Rectal smooth muscle tissue (tissue), 1 donor: ENCODE results near the gene FAM98C.
A peak's percentile ranks its signal among the peaks of the same experiment; 100 is the strongest.
"Not testable (repeated sequence)": the region's sequence is repeated elsewhere in the genome, so short reads cannot be mapped to it uniquely, and the experiment has no call there.

Experiments used
- H3K27ac ChIP-seq: one replicate; pipeline ENCODE4 v1.7.0; 2013; ENCODE audit warnings: low read depth, low read length, inconsistent platforms
- H3K27me3 ChIP-seq: one replicate; pipeline ENCODE4 v1.7.0; 2013; ENCODE audit warnings: low read length; ENCODE audit not compliant: control insufficient read depth, insufficient read depth
- H3K36me3 ChIP-seq: one replicate; pipeline ENCODE4 v1.7.0; 2013; ENCODE audit warnings: low read length; ENCODE audit not compliant: control insufficient read depth, insufficient read depth
- H3K4me1 ChIP-seq: one replicate; pipeline ENCODE4 v1.7.0; 2013; ENCODE audit warnings: low read length; ENCODE audit not compliant: control insufficient read depth, insufficient read depth
- H3K4me3 ChIP-seq: one replicate; pipeline ENCODE4 v1.7.0; 2013; ENCODE audit warnings: low read length
- H3K9ac ChIP-seq: one replicate; pipeline ENCODE4 v1.7.0; 2013; ENCODE audit warnings: low read length

The FAM98C gene

DNA sequence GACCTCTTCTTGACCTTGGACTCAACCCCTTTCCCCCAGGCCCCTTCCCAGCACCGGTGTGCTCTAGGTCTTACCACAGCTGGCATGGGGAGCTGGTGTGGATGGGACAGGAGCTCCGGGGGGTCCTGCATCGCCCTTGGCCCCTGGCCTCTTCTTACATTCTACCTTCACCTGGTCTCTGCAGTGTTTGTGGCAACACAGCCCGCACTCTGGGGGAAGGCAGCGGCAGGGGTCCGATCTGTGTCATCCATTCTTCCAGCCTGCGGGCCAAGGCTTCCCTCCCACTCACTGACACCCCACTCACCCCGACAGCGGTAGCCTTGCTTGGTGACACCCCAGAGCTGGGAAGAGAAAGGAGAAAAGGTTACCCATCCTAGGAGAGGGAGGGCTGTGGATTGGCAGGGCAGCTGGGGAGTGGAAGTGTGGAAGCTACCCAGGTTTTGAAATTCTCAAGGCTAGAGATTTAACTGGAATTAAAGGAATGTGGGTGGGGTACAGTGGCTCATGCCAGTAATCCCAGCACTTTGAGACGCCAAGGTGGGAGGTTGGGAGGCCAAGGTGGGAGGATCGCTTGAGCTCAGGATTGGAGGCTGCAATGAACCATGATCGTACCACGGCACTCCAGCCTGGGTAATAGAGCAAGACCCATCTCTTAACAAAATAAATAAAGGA is 8.3 kb downstream of the FAM98C start:
- Histone ChIP-seq H3K27ac (no peak overlapping the region), H3K4me1 (no peaks in the 10 kb centered on the region), H3K27me3 (no peaks in the 10 kb centered on the region), H3K9ac (no peak overlapping the region), H3K4me3 (no peak overlapping the region), H3K36me3 (no peaks in the 10 kb centered on the region)

GRCh38 chr19:38411898-38412297 is 9.0 kb downstream of the FAM98C start:
- not testable (repeated sequence) for H3K4me1 ChIP-seq, H3K36me3 ChIP-seq, H3K27ac ChIP-seq, H3K9ac ChIP-seq, H3K4me3 ChIP-seq, H3K27me3 ChIP-seq

DNA sequence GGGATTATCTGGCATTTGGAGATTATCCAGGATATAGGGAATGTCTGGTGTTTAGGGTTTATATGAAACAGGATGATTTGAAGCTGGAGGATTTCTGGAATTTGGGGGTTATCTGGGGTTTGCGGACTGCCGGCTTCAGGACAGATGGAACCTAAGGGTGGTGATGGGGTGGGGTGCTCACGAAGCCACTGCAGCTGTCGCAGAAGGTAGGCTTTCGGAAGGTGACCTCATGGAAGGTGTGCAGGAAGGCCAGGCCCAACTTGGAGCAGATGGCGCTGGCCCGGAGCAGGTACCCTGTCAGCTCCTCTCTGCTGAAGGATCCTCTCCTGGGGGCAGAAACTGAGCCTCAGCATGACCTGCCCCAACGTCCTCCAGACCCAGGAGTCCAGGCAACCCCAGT is 9.6 kb downstream of the FAM98C start:
- no peaks in the 10 kb centered on the region for H3K36me3 ChIP-seq
- H3K27ac ChIP-seq, result no peak overlapping the region
- no peak overlapping the region for H3K4me3 ChIP-seq
- H3K4me1 ChIP-seq, result no peaks in the 10 kb centered on the region
- H3K27me3 ChIP-seq, result no peaks in the 10 kb centered on the region
- no peak overlapping the region for H3K9ac ChIP-seq

- no peaks in the 10 kb centered on the region for H3K36me3 ChIP-seq
- H3K4me3 ChIP-seq, result no peak overlapping the region
- H3K27ac ChIP-seq, result no peak overlapping the region
- no peak overlapping the region for H3K9ac ChIP-seq
- H3K27me3 ChIP-seq, result no peaks in the 10 kb centered on the region
- no peaks in the 10 kb centered on the region for H3K4me1 ChIP-seq
Observed at GRCh38 chr19:38412961-38413360, 10.1 kb downstream of the FAM98C start.

DNA sequence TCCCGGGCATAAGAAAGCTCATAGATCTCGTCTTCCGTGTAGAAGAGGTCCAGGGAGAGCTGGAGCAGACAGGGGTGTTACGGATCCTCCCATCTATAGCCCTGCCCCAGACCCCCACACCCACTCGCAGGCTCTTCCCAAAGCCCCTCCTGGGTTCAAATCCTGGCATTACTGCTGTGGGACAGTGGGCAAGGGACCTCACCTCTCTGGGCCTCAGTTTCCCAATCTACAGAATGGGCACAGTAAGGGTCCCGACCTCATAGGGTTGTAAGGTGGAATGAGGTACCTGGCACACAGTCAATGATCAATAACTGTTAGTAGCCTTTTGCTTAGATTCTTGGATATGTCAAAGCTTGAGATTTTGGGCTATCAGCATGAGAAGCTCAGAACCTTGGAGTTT is 10.5 kb downstream of the FAM98C start:
- Histone ChIP-seq H3K4me3 (no peak overlapping the region), H3K27ac (no peak overlapping the region), H3K27me3 (no peaks in the 10 kb centered on the region), H3K4me1 (no peaks in the 10 kb centered on the region), H3K9ac (no peak overlapping the region), H3K36me3 (no peaks in the 10 kb centered on the region)

DNA sequence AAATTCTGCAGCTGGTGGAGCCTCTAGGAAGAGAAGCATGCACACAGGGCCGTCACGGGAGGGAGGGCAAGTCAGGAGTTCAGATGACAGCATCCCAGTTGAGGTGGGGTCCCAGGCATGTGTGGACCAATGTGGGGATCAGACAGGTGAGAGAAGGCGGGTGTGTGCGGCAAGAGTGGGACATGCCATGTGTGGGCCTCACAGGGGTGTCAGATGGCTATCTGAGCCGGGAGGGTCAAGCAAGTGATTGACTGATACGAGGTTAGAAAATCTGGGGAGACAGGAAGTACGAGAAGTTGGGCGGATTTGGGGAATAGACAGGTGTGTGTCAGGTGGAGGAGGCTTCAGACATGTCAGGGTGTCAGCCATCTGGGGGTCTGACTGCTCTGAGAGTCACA is 14.3 kb downstream of the FAM98C start:
- Histone ChIP-seq H3K27me3 (no peaks in the 10 kb centered on the region), H3K4me3 (peak overlapping the region; percentile 48), H3K4me1 (no peaks in the 10 kb centered on the region), H3K27ac (no peak overlapping the region), H3K36me3 (no peaks in the 10 kb centered on the region), H3K9ac (no peak overlapping the region)

- Histone ChIP-seq H3K9ac (no peak overlapping the region), H3K36me3 (no peaks in the 10 kb centered on the region), H3K4me3 (peak overlapping the region; percentile 48), H3K27ac (no peak overlapping the region), H3K27me3 (no peaks in the 10 kb centered on the region), H3K4me1 (no peaks in the 10 kb centered on the region)
Observed at GRCh38 chr19:38417544-38418506, 14.9 kb downstream of the FAM98C start.

DNA sequence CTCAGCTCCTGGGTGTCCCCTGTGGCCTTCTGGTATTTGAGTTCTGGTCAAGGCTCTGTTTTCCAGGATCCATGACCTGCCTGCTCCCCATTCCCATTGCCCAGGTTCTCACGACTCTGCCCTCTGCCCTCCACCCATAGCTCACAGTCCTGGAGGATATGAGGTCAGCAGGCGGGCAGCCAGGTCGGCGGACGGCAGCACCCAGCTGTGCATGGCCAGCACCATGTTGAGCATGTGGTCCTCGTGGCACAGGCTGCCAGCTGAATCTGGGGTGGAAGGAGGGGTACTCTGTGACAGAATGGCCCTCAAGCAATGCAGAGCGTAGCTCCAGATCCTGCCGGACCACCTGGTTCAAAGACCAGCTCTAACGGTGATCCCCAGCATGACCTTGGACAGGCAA is 18.0 kb downstream of the FAM98C start:
- H3K36me3 ChIP-seq, result no peaks in the 10 kb centered on the region
- no peak overlapping the region for H3K27ac ChIP-seq
- H3K9ac ChIP-seq, result no peak overlapping the region
- no peaks in the 10 kb centered on the region for H3K4me1 ChIP-seq
- no peak overlapping the region for H3K4me3 ChIP-seq
- H3K27me3 ChIP-seq, result no peaks in the 10 kb centered on the region

DNA sequence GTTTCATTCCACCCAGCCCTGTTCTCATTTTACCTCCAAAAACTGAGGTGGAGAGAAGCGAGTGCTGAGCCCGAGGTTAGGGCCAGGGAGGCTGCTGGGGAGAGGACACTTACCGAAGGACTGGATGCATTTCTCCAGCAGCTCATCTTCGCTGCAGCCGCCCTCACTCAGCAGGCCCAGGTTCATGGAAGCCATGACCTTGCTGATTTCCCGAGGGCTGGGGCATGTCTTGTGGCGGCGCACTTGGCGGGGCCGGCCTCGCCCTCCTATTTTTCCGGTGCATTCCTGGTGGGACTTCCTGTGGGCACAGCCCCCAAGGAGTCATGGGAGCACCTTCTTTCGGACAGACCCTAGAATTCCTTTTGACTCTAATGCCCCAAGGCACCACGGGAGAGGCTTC is 19.0 kb downstream of the FAM98C start:
- no peaks in the 10 kb centered on the region for H3K36me3 ChIP-seq
- H3K4me3 ChIP-seq, result no peak overlapping the region
- no peak overlapping the region for H3K9ac ChIP-seq
- no peak overlapping the region for H3K27ac ChIP-seq
- no peaks in the 10 kb centered on the region for H3K4me1 ChIP-seq
- no peaks in the 10 kb centered on the region for H3K27me3 ChIP-seq

DNA sequence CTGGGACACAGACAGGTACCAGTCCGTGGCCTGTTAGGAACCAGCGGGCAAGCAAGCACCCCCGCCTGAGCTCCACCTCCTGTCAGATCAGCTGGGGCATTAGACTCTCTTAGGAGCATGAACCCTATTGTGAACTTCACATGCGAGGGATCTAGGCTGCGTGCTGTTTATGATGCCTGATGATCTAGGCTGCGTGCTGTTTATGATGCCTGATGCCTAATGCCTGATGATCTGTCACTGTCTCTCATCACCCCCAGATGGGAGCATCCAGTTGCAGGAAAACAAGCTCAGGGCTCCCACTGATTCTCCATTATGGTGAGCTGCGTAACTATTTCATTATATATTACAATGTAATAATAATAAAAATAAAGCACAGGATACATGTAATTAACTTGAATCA is 19.5 kb downstream of the FAM98C start:
- H3K4me3 ChIP-seq, result no peak overlapping the region
- H3K4me1 ChIP-seq, result no peaks in the 10 kb centered on the region
- H3K36me3 ChIP-seq, result no peaks in the 10 kb centered on the region
- H3K27me3 ChIP-seq, result no peaks in the 10 kb centered on the region
- H3K27ac ChIP-seq, result no peak overlapping the region
- no peak overlapping the region for H3K9ac ChIP-seq

- Histone ChIP-seq H3K4me3 (no peak overlapping the region), H3K4me1 (no peaks in the 10 kb centered on the region), H3K36me3 (no peaks in the 10 kb centered on the region), H3K27ac (no peak overlapping the region), H3K9ac (no peak overlapping the region), H3K27me3 (no peaks in the 10 kb centered on the region)
Observed at GRCh38 chr19:38424272-38424671, 21.4 kb downstream of the FAM98C start.

- H3K27me3 ChIP-seq, result no peaks in the 10 kb centered on the region
- H3K4me3 ChIP-seq, result no peak overlapping the region
- H3K4me1 ChIP-seq, result no peaks in the 10 kb centered on the region
- no peak overlapping the region for H3K27ac ChIP-seq
- H3K9ac ChIP-seq, result no peak overlapping the region
- H3K36me3 ChIP-seq, result no peaks in the 10 kb centered on the region
Observed at GRCh38 chr19:38425222-38425809, 22.4 kb downstream of the FAM98C start.
